Activated CD4-positive, alpha-beta memory T cell treated with anti-CD3 and anti-CD28 coated beads, Interleukin-2, amount 10 ng/mL, durations not matched to agents 7 days and 5 days (primary cell): ENCODE results near the gene GUK1. TPM values are rescaled to one million over a fixed set of nuclear protein-coding genes. Genes with fewer than 3 reads are reported as not detected.

Experiments
- CTCF ChIA-PET: fragments of 350-600 bp; sonication (Branson Sonifier 250); formaldehyde crosslinking; loops from one replicate; lab custom pipeline; 2021; ENCODE audit warnings: antibody characterized with exemption, inconsistent platforms; lab: Charles Lee
- POLR2A ChIA-PET: fragments of 350-600 bp; sonication (Branson Sonifier 250); formaldehyde crosslinking; loops from one replicate; lab custom pipeline; 2021; ENCODE audit warnings: antibody characterized with exemption; lab: Charles Lee
- DNase-seq: peaks from one replicate; pipeline ENCODE4 v3.0.0-alpha.2; 2020
- H3K27ac Mint-ChIP-seq: one replicate; pipeline ENCODE4 v1.8.0; 2021; ENCODE audit warnings: mild to moderate bottlenecking, mixed read lengths
- H3K27me3 Mint-ChIP-seq: one replicate; pipeline ENCODE4 v1.8.0; 2021; ENCODE audit warnings: mixed read lengths
- H3K36me3 Mint-ChIP-seq: one replicate; pipeline ENCODE4 v1.8.0; 2021; ENCODE audit warnings: low read depth, mixed read lengths
- H3K4me1 Mint-ChIP-seq: one replicate; pipeline ENCODE4 v1.8.0; 2021; ENCODE audit warnings: mixed read lengths
- H3K4me3 Mint-ChIP-seq: one replicate; pipeline ENCODE4 v1.8.0; 2021; ENCODE audit warnings: mild to moderate bottlenecking, mixed read lengths
- H3K9me3 Mint-ChIP-seq: one replicate; pipeline ENCODE4 v1.8.0; 2021; ENCODE audit warnings: mixed read lengths
- total RNA-seq, 2 experiments: library from RNA; stranded (reverse); gene quantifications; one replicate each; pipeline ENCODE4 v1.2.3, GENCODE V29; 2021

The GUK1 gene
- total RNA-seq, 2 experiments from 2014 or later: 280 to 284 TPM

DNA sequence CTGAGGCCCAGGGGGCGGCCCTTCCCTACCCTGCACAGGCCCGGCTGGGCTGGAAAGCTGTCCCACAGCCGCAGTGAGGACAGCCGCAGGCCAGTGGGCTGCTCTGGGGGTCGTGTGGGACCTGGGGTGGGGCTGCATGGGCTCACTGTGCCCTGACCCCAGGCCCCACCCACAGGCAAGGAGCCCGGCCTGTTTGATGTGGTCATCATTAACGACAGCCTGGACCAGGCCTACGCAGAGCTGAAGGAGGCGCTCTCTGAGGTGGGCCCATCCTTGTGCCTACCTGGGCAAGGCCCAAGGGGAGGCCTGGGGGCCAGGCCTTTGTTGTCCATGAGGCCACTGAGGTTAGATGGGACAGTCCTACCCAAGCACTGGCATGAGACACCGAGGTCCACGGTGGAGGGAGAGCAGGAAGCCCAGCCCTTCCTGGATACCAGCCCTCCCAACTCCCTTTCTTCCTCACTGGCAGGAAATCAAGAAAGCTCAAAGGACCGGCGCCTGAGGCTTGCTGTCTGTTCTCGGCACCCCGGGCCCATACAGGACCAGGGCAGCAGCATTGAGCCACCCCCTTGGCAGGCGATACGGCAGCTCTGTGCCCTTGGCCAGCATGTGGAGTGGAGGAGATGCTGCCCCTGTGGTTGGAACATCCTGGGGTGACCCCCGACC is 8.2 kb downstream of the GUK1 start:
- ChIA-PET POLR2A (interaction anchor here (1.0 kb wide), 1 partner anchor 8 kb away, joined by 3 read pairs; the partner anchor contains the start of gene GUK1), CTCF (no interaction called here)
- H3K9me3 Mint-ChIP-seq: no peaks in the 10 kb centered on the region
- peaks cover 6% of the 10 kb centered on the region for H3K36me3 Mint-ChIP-seq
- H3K4me1 Mint-ChIP-seq: peaks cover 10% of the 10 kb centered on the region
- DNase-seq: no peak
- no peak overlapping the region for H3K27ac Mint-ChIP-seq
- H3K4me3 Mint-ChIP-seq: no peak overlapping the region
- H3K27me3 Mint-ChIP-seq: no peaks in the 10 kb centered on the region

DNA sequence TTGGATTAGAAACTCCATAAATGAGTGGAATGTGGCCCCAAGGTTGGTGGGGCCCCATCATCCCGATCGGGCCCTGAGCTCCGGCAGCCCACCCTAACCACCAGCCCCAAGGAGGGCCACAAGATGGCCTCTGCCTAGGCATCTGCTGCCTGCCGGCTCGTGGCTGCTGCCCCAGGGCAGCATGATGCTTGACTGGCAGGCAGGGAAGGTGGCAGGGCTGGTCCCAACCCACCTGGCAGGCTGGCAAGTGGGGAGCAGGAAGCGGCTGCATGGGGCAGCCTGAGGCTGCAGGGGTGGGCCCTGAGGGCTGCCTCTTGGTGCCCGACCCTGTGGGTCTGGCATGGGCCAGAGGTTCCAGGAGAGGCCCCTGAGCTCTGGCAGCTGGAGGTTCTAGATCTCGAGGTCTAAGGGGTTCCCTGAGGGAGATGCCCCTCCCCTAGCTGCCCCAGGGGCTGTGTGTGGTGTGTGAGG is 8.9 kb downstream of the GUK1 start:
- H3K36me3 Mint-ChIP-seq: no peaks in the 10 kb centered on the region
- no peak for DNase-seq
- no peak overlapping the region for H3K27ac Mint-ChIP-seq
- H3K27me3 Mint-ChIP-seq: no peaks in the 10 kb centered on the region
- H3K4me3 Mint-ChIP-seq: no peak overlapping the region
- H3K9me3 Mint-ChIP-seq: no peaks in the 10 kb centered on the region
- CTCF ChIA-PET: no interaction called here
- peaks cover 4% of the 10 kb centered on the region for H3K4me1 Mint-ChIP-seq
- POLR2A ChIA-PET: interaction anchor here (1.0 kb wide), 1 partner anchor 8 kb away, joined by 3 read pairs; the partner anchor contains the start of gene GUK1

DNA sequence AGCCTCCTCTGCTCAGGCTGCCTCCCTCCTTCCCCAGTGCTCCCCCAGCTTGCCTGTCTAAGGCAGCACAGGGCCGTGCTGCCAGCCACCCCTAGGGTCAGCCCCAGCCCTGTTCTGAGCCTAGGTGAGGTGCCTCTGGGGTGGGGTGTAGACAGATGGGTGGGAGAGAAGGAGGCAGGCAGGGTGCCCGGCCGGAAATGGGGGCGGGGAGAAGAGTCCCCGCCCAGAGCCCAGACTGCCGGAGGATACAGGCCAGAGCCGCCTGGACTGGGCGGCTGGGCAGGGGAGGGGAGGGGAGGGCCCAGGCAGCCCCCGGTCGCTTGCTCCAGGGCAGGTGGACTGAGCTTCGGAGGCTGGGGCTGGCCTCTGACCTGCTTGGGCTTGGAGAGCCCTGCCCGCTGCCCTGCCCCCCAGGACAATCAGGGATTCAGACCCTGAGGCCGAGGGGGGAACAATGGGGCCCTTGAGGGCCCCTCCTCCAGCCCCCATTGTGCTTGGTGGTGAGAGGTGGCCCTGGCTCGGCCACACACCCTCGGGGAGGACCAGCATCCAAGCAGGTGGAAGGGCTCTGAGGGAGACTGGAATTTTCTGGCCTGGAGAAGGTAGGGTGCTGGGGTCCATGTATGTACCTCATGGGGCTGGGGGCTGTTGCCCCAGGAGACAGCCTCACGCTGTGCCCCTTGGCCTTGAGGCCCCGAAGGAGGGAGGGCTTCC is 9.5 kb downstream of the GUK1 start, which contains the start of gene GJC2:
GJC2 (plus strand) TSS at position 525 of the 714 bp plus-strand sequence. CDS start 7,829 bp downstream, outside the sequence.
- Mint-ChIP-seq H3K36me3 (no peaks in the 10 kb centered on the region), H3K27me3 (no peaks in the 10 kb centered on the region), H3K4me1 (no peaks in the 10 kb centered on the region), H3K9me3 (no peaks in the 10 kb centered on the region), H3K27ac (no peak within 1 kb of the TSS), H3K4me3 (no peak within 1 kb of the TSS)
- ChIA-PET POLR2A (interaction anchor here (1.0 to 1.6 kb wide), 2 partner anchors 9 to 15 kb away, joined by 3 to 5 read pairs; partner anchors contain the start of genes GUK1 and IBA57), CTCF (no interaction called here)
- no peak for DNase-seq

DNA sequence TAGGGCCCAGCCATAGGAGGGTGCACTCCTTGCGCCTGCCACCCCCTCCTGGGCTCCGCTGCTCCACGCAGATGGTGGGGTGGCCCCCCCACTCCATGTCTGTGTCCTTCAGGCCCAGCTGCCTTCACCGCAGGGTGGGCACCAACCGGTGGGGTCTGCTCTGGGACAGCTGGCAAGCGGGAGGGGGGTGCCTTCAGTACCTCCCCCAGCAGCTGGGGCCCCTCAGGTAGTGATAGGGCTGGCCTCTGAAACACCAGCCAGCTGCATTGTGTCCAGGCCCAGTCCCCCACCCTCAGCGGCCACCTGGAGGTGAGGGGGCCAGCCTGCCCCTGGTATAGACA is 10.0 kb downstream of the GUK1 start:
- ChIA-PET CTCF (no interaction called here), POLR2A (interaction anchor here (1.6 kb wide), 1 partner anchor 15 kb away, joined by 5 read pairs; the partner anchor contains the start of gene IBA57)
- H3K27ac Mint-ChIP-seq: no peak overlapping the region
- no peaks in the 10 kb centered on the region for H3K27me3 Mint-ChIP-seq
- H3K4me1 Mint-ChIP-seq: no peaks in the 10 kb centered on the region
- no peaks in the 10 kb centered on the region for H3K9me3 Mint-ChIP-seq
- DNase-seq: no peak
- H3K36me3 Mint-ChIP-seq: no peaks in the 10 kb centered on the region
- no peak overlapping the region for H3K4me3 Mint-ChIP-seq

DNA sequence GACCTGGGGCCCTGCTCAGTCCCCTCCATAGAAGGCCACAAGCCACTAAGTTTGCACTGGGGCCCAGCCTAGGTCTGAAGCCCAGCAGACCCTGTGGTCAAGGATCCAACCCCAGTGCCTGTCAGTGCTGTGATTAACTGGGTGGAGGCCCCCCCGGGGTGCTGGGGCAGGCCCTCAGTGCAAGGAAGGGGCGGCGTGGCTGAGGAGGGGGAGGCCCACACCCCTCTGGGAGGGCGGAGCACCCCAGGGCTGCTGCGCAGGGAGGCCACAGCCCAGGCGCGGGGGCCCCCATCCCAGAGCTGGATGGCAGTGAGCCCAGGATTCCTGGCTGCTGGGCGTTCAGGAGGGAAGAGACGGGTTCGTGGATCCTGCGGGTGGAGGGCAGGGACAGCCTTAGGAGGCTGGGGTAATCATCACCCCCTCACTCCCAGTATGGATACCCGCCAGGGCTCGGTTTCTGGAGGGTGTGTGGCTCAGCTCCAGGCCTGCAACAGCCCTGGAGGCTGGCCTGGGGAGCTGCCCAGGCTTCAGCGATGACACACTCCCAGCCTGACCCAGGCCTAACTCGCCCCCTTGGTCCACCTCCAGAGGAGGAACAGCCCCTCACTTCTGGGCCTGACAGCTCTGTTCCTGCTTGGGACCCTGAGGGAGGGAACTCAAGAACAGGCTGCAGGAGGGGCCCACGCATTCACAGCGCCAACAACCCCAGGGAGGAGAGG is 10.5 kb downstream of the GUK1 start:
- DNase-seq: no peak
- ChIA-PET POLR2A (interaction anchor here (1.3 to 1.7 kb wide), 3 partner anchors 10 to 16 kb away, joined by 4 to 5 read pairs (median 5); partner anchors contain the start of genes GUK1 and IBA57), CTCF (no interaction called here)
- Mint-ChIP-seq H3K27me3 (no peaks in the 10 kb centered on the region), H3K4me3 (no peak overlapping the region), H3K4me1 (no peaks in the 10 kb centered on the region), H3K27ac (no peak overlapping the region), H3K9me3 (no peaks in the 10 kb centered on the region), H3K36me3 (no peaks in the 10 kb centered on the region)

DNA sequence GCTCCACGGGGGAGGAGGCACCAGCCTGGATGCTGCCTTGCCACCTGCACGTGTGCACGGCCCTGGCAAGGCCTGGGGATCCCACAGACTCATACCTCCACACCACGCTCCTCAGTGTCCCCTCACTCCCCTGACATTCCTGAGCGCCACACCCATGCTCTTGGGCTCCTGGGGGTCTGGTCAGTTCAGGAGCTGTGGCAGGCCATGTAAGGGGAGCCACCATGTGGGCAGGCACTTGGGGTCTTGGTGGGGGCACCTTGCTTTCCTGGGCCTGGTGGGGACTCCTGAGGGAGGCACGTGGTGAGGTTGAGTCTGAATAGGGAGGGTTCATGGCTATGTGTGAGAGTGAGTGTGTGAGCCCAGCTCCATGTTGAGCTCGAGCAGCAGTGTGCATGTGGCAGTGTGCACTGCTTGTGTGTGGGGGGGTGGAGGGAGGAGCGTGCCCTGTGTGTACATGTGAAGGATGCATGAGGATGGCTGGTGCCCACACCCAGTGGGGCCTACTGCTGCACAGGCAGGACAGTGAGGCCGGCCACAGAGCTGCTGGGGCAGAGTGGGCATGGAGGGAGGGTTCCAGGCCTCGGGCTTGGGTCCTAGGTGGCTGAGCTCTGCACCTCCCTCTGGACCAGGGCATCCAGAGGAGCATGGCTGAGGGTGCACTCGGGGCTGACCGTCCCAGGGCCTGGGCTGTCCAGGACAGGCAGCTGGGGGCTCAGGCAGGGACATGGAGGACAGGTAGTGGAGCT is 11.3 kb downstream of the GUK1 start:
- POLR2A ChIA-PET: interaction anchor here (0.8 to 1.9 kb wide), 6 partner anchors 8 to 15 kb away, joined by 3 to 11 read pairs (median 4); partner anchors contain the start of genes GUK1 and IBA57
- CTCF ChIA-PET: interaction anchor here (1.0 kb wide), 1 partner anchor 14 kb away, joined by 3 read pairs; the partner anchor contains the start of gene IBA57

DNA sequence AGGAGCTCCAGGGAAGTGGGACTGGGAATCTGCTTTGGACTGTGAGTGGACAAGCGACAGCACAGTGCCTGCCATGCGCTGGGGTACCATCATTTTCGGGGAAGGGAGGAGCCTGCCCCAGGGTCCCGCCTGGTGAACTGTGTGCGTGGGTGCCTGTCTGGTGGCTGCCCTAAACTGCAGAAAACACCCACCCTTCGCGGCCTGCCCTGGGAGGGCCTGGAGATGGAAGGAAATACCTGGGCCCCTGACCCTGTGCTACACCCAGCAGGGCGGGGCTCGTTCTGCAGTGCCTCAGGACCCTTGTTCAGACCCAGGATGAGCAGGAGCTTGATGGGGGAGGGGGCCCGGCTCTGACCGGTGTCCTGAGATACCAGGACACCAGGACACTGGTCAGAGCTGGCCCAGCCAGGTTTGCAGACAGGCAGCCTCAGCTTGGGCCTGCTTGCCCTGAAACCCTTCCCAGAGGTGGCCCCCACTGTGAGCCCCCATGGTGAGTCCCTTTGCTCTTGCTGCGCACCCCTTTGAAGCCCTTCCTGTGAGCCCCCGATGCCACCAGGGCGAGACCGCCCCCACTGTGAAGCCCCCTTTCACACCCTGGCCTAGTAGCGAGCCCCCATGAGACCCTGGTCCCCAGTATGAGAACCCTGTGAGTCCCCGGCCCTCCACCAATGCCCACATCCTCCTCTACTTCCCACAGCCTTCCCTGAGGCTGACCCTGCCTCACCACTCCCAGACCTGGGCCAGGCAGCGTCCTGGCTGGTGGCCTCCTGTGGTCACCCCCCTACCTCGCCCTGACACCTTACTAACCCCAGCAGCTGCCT is 12.2 kb downstream of the GUK1 start:
- Mint-ChIP-seq H3K4me3 (no peak overlapping the region), H3K9me3 (no peaks in the 10 kb centered on the region), H3K27ac (no peak overlapping the region), H3K36me3 (no peaks in the 10 kb centered on the region), H3K4me1 (no peaks in the 10 kb centered on the region), H3K27me3 (no peaks in the 10 kb centered on the region)
- DNase-seq: no peak
- ChIA-PET CTCF (interaction anchor here (1.0 kb wide), 1 partner anchor 13 kb away, joined by 3 read pairs; the partner anchor contains the start of gene IBA57), POLR2A (interaction anchor here (0.6 to 1.9 kb wide), 6 partner anchors 7 to 372 kb away, joined by 3 to 11 read pairs (median 4); partner anchors contain the start of genes GUK1 and IBA57)

More for the DNA sequence above, 11.3 kb downstream of the GUK1 start:
- Mint-ChIP-seq H3K36me3 (no peaks in the 10 kb centered on the region), H3K4me3 (no peak overlapping the region), H3K27ac (no peak overlapping the region), H3K9me3 (no peaks in the 10 kb centered on the region), H3K4me1 (no peaks in the 10 kb centered on the region), H3K27me3 (no peaks in the 10 kb centered on the region)
- DNase-seq: no peak

DNA sequence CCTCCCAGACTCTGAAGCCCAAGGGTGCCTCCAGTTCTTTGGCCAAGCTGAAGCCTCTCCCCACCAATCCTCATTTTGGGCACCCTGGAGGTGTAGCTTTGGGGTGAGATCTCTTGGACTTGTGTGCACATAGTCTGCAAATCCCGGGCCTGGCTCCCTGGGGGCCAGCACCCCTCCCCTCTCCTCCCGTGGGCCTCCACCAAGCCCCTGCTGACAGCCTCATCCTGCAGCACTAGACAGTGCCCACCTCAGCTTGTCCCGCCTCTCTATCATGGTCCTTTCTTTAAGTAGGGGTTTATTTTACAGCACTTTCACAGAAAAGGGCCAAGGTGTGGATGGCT is 12.8 kb downstream of the GUK1 start:
- POLR2A ChIA-PET: interaction anchor here (0.6 to 1.9 kb wide), 2 partner anchors 12 to 372 kb away, joined by 3 to 11 read pairs; partner anchors contain the start of gene IBA57
- CTCF ChIA-PET: no interaction called here

DNA sequence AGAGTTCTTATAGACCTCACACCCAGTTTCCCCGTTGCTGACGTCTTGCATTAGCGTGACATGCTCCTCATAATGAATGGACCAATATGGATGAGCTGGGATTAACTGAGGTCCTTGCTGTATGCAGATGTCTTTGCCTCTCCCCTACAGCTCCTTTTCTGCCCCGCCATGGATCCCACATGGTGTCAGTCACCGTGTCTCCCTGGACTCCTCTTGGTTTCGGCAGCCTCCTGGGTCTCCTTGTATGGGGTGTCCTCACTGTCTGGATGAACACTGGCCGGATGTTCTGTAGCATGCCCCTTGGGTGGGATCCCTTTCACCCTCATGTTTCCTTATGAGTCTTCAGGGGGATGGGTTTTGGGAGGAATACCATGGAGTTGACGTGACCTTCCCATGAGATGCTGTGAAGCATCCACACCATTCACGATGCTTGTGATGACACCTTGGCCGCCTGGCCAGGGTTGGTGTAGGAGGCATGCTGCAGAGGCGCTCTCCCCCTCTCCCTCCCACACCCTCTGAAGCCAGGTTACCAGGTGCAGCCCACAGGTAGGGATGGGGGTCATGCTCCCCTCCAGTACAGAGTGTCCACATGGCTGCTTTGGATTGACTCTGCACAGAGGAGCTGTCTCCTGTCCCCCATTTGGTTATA is 14.1 kb downstream of the GUK1 start:
- no peaks in the 10 kb centered on the region for H3K9me3 Mint-ChIP-seq

More for the DNA sequence above, 12.8 kb downstream of the GUK1 start:
- Mint-ChIP-seq H3K9me3 (no peaks in the 10 kb centered on the region), H3K4me3 (no peak overlapping the region), H3K36me3 (no peaks in the 10 kb centered on the region), H3K27me3 (no peaks in the 10 kb centered on the region), H3K27ac (no peak overlapping the region), H3K4me1 (no peaks in the 10 kb centered on the region)
- DNase-seq: no peak

DNA sequence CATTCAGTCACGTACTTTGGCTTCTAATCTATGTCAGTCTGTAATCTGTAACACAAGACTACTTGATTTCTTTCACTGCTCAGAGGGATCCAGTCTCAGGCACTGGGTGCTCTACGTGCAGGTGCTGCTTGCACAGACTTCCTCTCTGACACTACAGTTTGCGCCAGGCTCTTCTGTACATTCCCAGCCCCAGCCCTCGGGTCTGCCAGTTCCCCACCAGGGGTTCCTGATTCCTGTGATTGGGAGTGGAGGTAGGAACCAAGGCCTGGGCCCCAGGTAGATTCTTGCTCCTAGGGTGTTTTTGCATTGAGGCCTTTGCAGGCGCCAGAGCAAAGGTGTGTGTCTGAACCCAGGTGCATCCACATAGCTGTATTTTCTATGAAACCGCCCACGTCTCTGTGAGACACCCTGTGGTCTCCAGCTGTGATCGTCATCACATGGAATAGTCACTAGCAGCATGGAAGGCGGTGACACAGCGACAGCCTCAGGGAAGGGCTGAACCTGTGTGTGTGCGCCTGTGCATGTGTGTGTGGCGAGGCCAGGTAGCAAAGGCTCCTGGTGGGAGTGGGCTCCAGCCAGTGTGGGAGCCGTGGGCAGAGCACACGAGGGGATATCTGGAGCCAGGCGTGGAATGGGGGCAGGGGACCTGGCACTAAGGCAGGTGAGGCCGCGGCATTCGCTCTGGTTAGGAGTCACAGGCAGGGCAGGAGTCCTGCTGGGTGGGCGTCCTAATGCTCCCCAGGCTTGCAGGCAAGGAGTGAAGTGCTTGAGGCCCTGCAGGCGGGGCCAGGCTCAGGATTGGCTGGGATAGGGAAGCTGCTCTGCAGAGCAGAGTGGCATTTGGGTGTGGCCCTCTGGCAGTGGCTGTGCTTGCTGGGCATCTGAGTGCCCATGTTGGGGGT is 14.8 kb downstream of the GUK1 start:
- H3K4me3 Mint-ChIP-seq: no peak overlapping the region
- DNase-seq: no peak
- H3K4me1 Mint-ChIP-seq: no peaks in the 10 kb centered on the region
- H3K27me3 Mint-ChIP-seq: no peaks in the 10 kb centered on the region
- no peaks in the 10 kb centered on the region for H3K9me3 Mint-ChIP-seq
- CTCF ChIA-PET: interaction anchor here (4.0 kb wide), 1 partner anchor 11 kb away, joined by 16 read pairs; the partner anchor contains the start of gene IBA57
- H3K36me3 Mint-ChIP-seq: no peaks in the 10 kb centered on the region
- no peak overlapping the region for H3K27ac Mint-ChIP-seq
- POLR2A ChIA-PET: interaction anchor here (2.5 kb wide), 1 partner anchor 11 kb away, joined by 7 read pairs; the partner anchor contains the start of gene IBA57

More for the DNA sequence above, 14.1 kb downstream of the GUK1 start:
- Mint-ChIP-seq H3K27me3 (no peaks in the 10 kb centered on the region), H3K4me3 (no peak overlapping the region), H3K27ac (no peak overlapping the region), H3K4me1 (no peaks in the 10 kb centered on the region), H3K36me3 (no peaks in the 10 kb centered on the region)
- ChIA-PET CTCF (interaction anchor here (0.8 to 4.0 kb wide), 2 partner anchors 12 to 48 kb away, joined by 4 to 16 read pairs; partner anchors contain the start of gene IBA57), POLR2A (interaction anchor here (2.5 kb wide), 1 partner anchor 12 kb away, joined by 7 read pairs; the partner anchor contains the start of gene IBA57)
- no peak for DNase-seq
